K562 (cell line): ENCODE data around the gene PDE1A. TPM values are rescaled to one million over a fixed set of nuclear protein-coding genes. Genes with fewer than 3 reads are reported as not detected.

Source experiments
- ATAC-seq: fragments of 200-7000 bp; cut with Tn5 transposase; 3 replicates; pipeline ENCODE4 v1.9.1; 2020; ENCODE audit warnings: moderate library complexity
- BruUV-seq: library from RNA; stranded (reverse); fragments of 400-500 nt; replicated peaks from 2 replicates; lab custom pipeline; 2021; lab: Mats Ljungman, UMichigan
- CTCF ChIA-PET: fragments of 300-600 bp; formaldehyde crosslinking; extraction: SDS; loops from one replicate; lab custom pipeline; 2021; ENCODE audit warnings: low intra/inter-chr PET ratio; lab: Yijun Ruan, JAX
- POLR2A ChIA-PET: fragments of 300-600, 350-650 bp; sonication (Branson Sonifier 250); formaldehyde crosslinking; extraction: SDS; loops from one replicate; lab custom pipeline; 2021; ENCODE audit warnings: antibody characterized with exemption, inconsistent platforms; lab: Yijun Ruan, JAX
- DNase-seq, 4 experiments: peaks; one replicate each; pipeline versions ENCODE4 v3.0.0 to v3.0.0-alpha.2; 2011 to 2018; ENCODE audit warnings: low spot score in 3 of 4, mixed read lengths in 3 of 4; ENCODE audit errors: extremely low read depth in 1 of 4
- FAIRE-seq: peaks from 2 replicates; lab custom pipeline; 2011; peaks lifted over from hg19 to GRCh38; lab: Jason Lieb, UNC
- H2AFZ ChIP-seq: 2 replicates; pipeline ENCODE4 v1.6.0; 2011; ENCODE audit warnings: low read depth, low read length, control low read depth, inconsistent platforms
- H3K27ac ChIP-seq: fragments of 200-600 bp; 3 replicates; pipeline ENCODE4 v1.8.0; 2011; ENCODE audit warnings: low read depth, mild to moderate bottlenecking, control low read depth, inconsistent platforms, low read length, moderate library complexity, mixed read lengths; ENCODE audit errors: extremely low read depth
- H3K27me3 ChIP-seq, 2 experiments: fragments of 300-600 bp in 1 of 2; 2 replicates in 1 of 2; 3 replicates in 1 of 2; pipeline versions ENCODE4 v1.6.0 to v1.8.0; 2011; ENCODE audit warnings: inconsistent platforms in 2 of 2, low read length in 2 of 2, mild to moderate bottlenecking in 1 of 2, mixed read lengths in 1 of 2, moderate library complexity in 1 of 2; ENCODE audit not compliant: control insufficient read depth in 2 of 2, insufficient read depth in 2 of 2
- H3K36me3 ChIP-seq: fragments of 300-600 bp; 3 replicates; pipeline ENCODE4 v1.8.0; 2011; ENCODE audit warnings: mild to moderate bottlenecking, low read length, inconsistent platforms; ENCODE audit not compliant: control insufficient read depth, insufficient read depth
- H3K4me1 ChIP-seq, 2 experiments: fragments of 200-600 bp in 1 of 2; replicated peaks in 1 of 2; 2 replicates in 1 of 2; 3 replicates in 1 of 2; pipeline versions ENCODE4 v1.5.1 to v1.8.0; 2011; ENCODE audit warnings: inconsistent platforms in 2 of 2, low read length in 2 of 2, mild to moderate bottlenecking in 1 of 2, mixed read lengths in 1 of 2, moderate library complexity in 1 of 2; ENCODE audit not compliant: control insufficient read depth in 2 of 2, insufficient read depth in 2 of 2
- H3K4me2 ChIP-seq: 2 replicates; pipeline ENCODE4 v1.6.1; 2011; ENCODE audit warnings: low read length, control low read depth, inconsistent platforms, mixed read lengths; ENCODE audit not compliant: insufficient read depth
- H3K4me3 ChIP-seq: fragments of 200-600 bp; sonication (generic), shearing (Covaris generic); 2 replicates; pipeline ENCODE4 v1.5.1; 2016; ENCODE audit warnings: control low read depth, inconsistent platforms
- H3K79me2 ChIP-seq: fragments of 200-600 bp; 3 replicates; pipeline ENCODE4 v1.8.0; 2011; ENCODE audit warnings: low read length, inconsistent platforms; ENCODE audit not compliant: control insufficient read depth, insufficient read depth
- H3K9ac ChIP-seq, 2 experiments: 2 replicates each; pipeline versions ENCODE4 v1.6.0 to v1.6.1; 2011; ENCODE audit warnings: low read depth in 2 of 2, low read length in 2 of 2, control low read depth in 1 of 2, inconsistent platforms in 1 of 2, mild to moderate bottlenecking in 1 of 2, mixed read lengths in 1 of 2; ENCODE audit not compliant: insufficient read depth in 1 of 2
- H3K9me1 ChIP-seq: one replicate; pipeline ENCODE4 v1.6.0; 2011; ENCODE audit warnings: inconsistent platforms, mild to moderate bottlenecking, low read length, moderate library complexity; ENCODE audit not compliant: control insufficient read depth, insufficient read depth
- H3K9me3 ChIP-seq: replicated peaks from 2 replicates; pipeline ENCODE4 v1.5.1; 2011; ENCODE audit warnings: low read depth, low read length, inconsistent platforms; ENCODE audit not compliant: control insufficient read depth, insufficient read depth
- H4K20me1 ChIP-seq: replicated peaks from 2 replicates; pipeline ENCODE4 v1.6.1; 2011; ENCODE audit warnings: low read length, inconsistent platforms, mixed read lengths; ENCODE audit not compliant: control insufficient read depth, insufficient read depth
- FOSL1 ChIP-seq: fragments of 200-800 bp; sonication (Bioruptor generic); conservative IDR thresholded peaks from 2 replicates; pipeline ENCODE4 v1.6.1; 2016; ENCODE audit warnings: missing genetic modification characterization, missing compliant biosample characterization
- HDGF ChIP-seq: fragments of 450-650 bp; IDR thresholded peaks from 2 replicates; pipeline ENCODE4 v1.6.1; 2016
- NCOA1 ChIP-seq: fragments of 450-650 bp; IDR thresholded peaks from 2 replicates; pipeline ENCODE4 v1.6.1; 2016; ENCODE audit warnings: low read depth
- PHB2 ChIP-seq: fragments of 450-650 bp; IDR thresholded peaks from 2 replicates; pipeline ENCODE4 v1.6.1; 2017; ENCODE audit warnings: low read depth
- PHF20 ChIP-seq: fragments of 450-650 bp; IDR thresholded peaks from 2 replicates; pipeline ENCODE4 v1.6.1; 2018; ENCODE audit not compliant: partially characterized antibody
- RREB1 ChIP-seq: fragments of 250-450 bp; sonication (Bioruptor Pico); IDR thresholded peaks from 2 replicates; pipeline ENCODE4 v1.4.0; 2020
- SLC30A9 ChIP-seq: fragments of 250-450 bp; sonication (Bioruptor Pico); IDR thresholded peaks from 2 replicates; pipeline ENCODE4 v1.8.0; 2022; ENCODE audit warnings: mild to moderate bottlenecking, moderate library complexity
- U2AF2 ChIP-seq: fragments of 200-400 bp; formaldehyde crosslinking; optimal IDR thresholded peaks from 2 replicates; pipeline ENCODE3; 2017; ENCODE audit warnings: low read depth, mild to moderate bottlenecking, low read length
- ZC3H8 ChIP-seq: fragments of 450-650 bp; IDR thresholded peaks from 2 replicates; pipeline ENCODE4 v1.6.1; 2017
- ZFP30 ChIP-seq: fragments of 250-450 bp; sonication (Bioruptor Pico); IDR thresholded peaks from 2 replicates; pipeline ENCODE4 v1.8.0; 2022; ENCODE audit warnings: moderate library complexity, mild to moderate bottlenecking, inconsistent platforms, borderline replicate concordance
- ZNF589 ChIP-seq: fragments of 200-800 bp; sonication (Bioruptor generic); IDR thresholded peaks from 2 replicates; pipeline ENCODE4 v1.6.1; 2016; ENCODE audit warnings: low read depth, missing genetic modification characterization, missing compliant biosample characterization
- WGBS: fragments of 100-300 bp; shearing (Covaris generic); methylation state at CpG from one replicate; pipeline ENCODE4 v1.1.6; 2016; ENCODE audit warnings: low coverage, mixed read lengths; ENCODE audit not compliant: insufficient coverage; ENCODE audit errors: missing lambda C conversion rate; 5-methylcytosine and 5-hydroxymethylcytosine counted together
- in situ Hi-C: fragments of 300-500 bp; cut with MboI; formaldehyde crosslinking; loops from 4 replicates; pipeline ENCODE4 v1.15.0; 2018; ENCODE audit warnings: inconsistent platforms, mixed read lengths
- intact Hi-C: fragments of 100-400 bp; cut with micrococcal nuclease; formaldehyde crosslinking; loops from 2 replicates; pipeline ENCODE4 v1.14.2; 2022
- polyA plus RNA-seq, 8 experiments: library from polyadenylated mRNA; depleted of rRNA in 4 of 8; stranded (reverse) in 5 of 8; unstranded in 3 of 8; fragments of >200 nt; fragmentation: Nextera tagmentation in 2 of 8; fragmentation: Illumina TruSeq in 1 of 8; extraction: Ambion mirVana in 2 of 8; extraction: Trizol in 1 of 8; gene quantifications; 2 replicates each; pipeline versions ENCODE4 v1.2.1 to v1.2.3, GENCODE V29; 2011 to 2014; ENCODE audit warnings: inconsistent platforms in 1 of 8, missing spikeins in 1 of 8
- total RNA-seq, 7 experiments: library from RNA; depleted of rRNA in 6 of 7; stranded (reverse); fragments of >200 nt in 6 of 7; fragmentation: Illumina TruSeq in 2 of 7; extraction: Trizol in 2 of 7; gene quantifications; 2 replicates each; pipeline versions ENCODE4 v1.2.1 to v1.2.3, GENCODE V29; 2011 to 2021; ENCODE audit warnings: low replicate concordance in 1 of 7

Gene PDE1A
- total and polyA plus RNA-seq, 9 of the 15 experiments (the other 6 are each of a cell fraction or from before 2014, with no cell fraction given) = 0.14 to 0.91 (median 0.32) TPM

- in situ Hi-C loops = no loop called here
- ATAC-seq = no peak
- ChIA-PET CTCF (no interaction called here), POLR2A (no interaction called here)
- intact Hi-C loops = no loop called here
- H3K36me3 ChIP-seq = no peaks in the 10 kb centered on the region
- no peaks in the 10 kb centered on the region for H3K9me1 ChIP-seq
- BruUV-seq = no TSS peak
- H3K27me3 ChIP-seq = no peaks in the 10 kb centered on the region
- no peak for DNase-seq
- H3K4me2 ChIP-seq = no peak overlapping the region
- no peak for FAIRE-seq
- WGBS = 0% methylated on average over 3 of the region's 3 CpGs
- TF ChIP-seq ZC3H8 = no peak
- no peak for TF ChIP-seq U2AF2
- TF ChIP-seq PHB2 = no peak
- TF ChIP-seq NCOA1 = no peak
- no peak for TF ChIP-seq PHF20
- no peak for TF ChIP-seq FOSL1 (tag)
- TF ChIP-seq SLC30A9 = no peak
- H3K9me3 ChIP-seq = no peaks in the 10 kb centered on the region
- no peak overlapping the region for H3K27ac ChIP-seq
- H2AFZ ChIP-seq = no peak overlapping the region
- no peak overlapping the region for H3K4me3 ChIP-seq
- H3K79me2 ChIP-seq = no peaks in the 10 kb centered on the region
- no peaks in the 10 kb centered on the region for H4K20me1 ChIP-seq
- no peak overlapping the region for H3K9ac ChIP-seq
- no peaks in the 10 kb centered on the region for H3K4me1 ChIP-seq
Observed at GRCh38 chr2:182224669-182225068, 202.2 kb downstream of the PDE1A start.

GRCh38 chr2:182220998-182221397, 205.8 kb downstream of the PDE1A start:
- Histone ChIP-seq H3K36me3 (no peaks in the 10 kb centered on the region), H3K27ac (no peak overlapping the region), H2AFZ (no peak overlapping the region), H4K20me1 (no peaks in the 10 kb centered on the region), H3K4me1 (no peaks in the 10 kb centered on the region), H3K27me3 (no peaks in the 10 kb centered on the region), H3K4me3 (no peak overlapping the region), H3K9me3 (no peaks in the 10 kb centered on the region), H3K9ac (no peak overlapping the region), H3K9me1 (no peaks in the 10 kb centered on the region), H3K79me2 (no peaks in the 10 kb centered on the region), H3K4me2 (no peak overlapping the region)
- intact Hi-C loops = no loop called here
- BruUV-seq = no TSS peak
- TF ChIP-seq HDGF (no peak), ZNF589 (CRISPR knock-in tag) (no peak), RREB1 (no peak), ZFP30 (no peak)
- ChIA-PET CTCF (no interaction called here), POLR2A (no interaction called here)
- no peak for ATAC-seq
- no peak for FAIRE-seq
- WGBS = 2% methylated on average over 3 of the region's 3 CpGs
- DNase-seq = no peak
- in situ Hi-C loops = no loop called here
